DND-41 (cell line): Measurements from ENCODE around the gene UQCRFS1.

Experiments
- ATAC-seq: fragments of 200-7000 bp; cut with Tn5 transposase; 3 replicates; pipeline ENCODE4 v1.9.1; 2021; ENCODE audit warnings: low read depth; ENCODE audit not compliant: insufficient read depth
- DNase-seq: peaks from one replicate; pipeline ENCODE4 v3.0.0-alpha.2; 2020
- H2AFZ ChIP-seq: 2 replicates; pipeline ENCODE4 v1.6.0; 2012; ENCODE audit warnings: low read depth, low read length
- H3K27ac ChIP-seq: 2 replicates; pipeline ENCODE4 v1.5.1; 2012; ENCODE audit warnings: low read length, inconsistent platforms
- H3K27me3 ChIP-seq: fragments of 200-600 bp; sonication (generic); 2 replicates; pipeline ENCODE4 v1.6.0; 2012; ENCODE audit warnings: low read length, mild to moderate bottlenecking, inconsistent platforms; ENCODE audit not compliant: insufficient read depth, poor library complexity
- H3K36me3 ChIP-seq: 2 replicates; pipeline ENCODE4 v1.5.1; 2012; ENCODE audit warnings: low read length, inconsistent platforms; ENCODE audit not compliant: insufficient read depth
- H3K4me1 ChIP-seq: 2 replicates; pipeline ENCODE4 v1.5.1; 2012; ENCODE audit warnings: mild to moderate bottlenecking, low read length; ENCODE audit not compliant: insufficient read depth
- H3K4me2 ChIP-seq: 2 replicates; pipeline ENCODE4 v1.6.0; 2012; ENCODE audit warnings: mild to moderate bottlenecking, moderate library complexity, low read length, inconsistent platforms; ENCODE audit not compliant: insufficient read depth
- H3K4me3 ChIP-seq, 2 experiments: fragments of 200-600 bp in 1 of 2; shearing (Covaris generic) in 1 of 2; 2 replicates each; pipeline ENCODE4 v1.5.1; 2012 to 2016; ENCODE audit warnings: inconsistent platforms in 2 of 2, low read length in 2 of 2, mild to moderate bottlenecking in 2 of 2, low read depth in 1 of 2, moderate library complexity in 1 of 2
- H3K79me2 ChIP-seq: 2 replicates; pipeline ENCODE4 v1.6.0; 2012; ENCODE audit warnings: low read length, inconsistent platforms; ENCODE audit not compliant: insufficient read depth
- H3K9ac ChIP-seq: 2 replicates; pipeline ENCODE4 v1.6.0; 2012; ENCODE audit warnings: low read depth, mild to moderate bottlenecking, inconsistent platforms, low read length, moderate library complexity
- H3K9me3 ChIP-seq: 2 replicates; pipeline ENCODE4 v1.5.1; 2012; ENCODE audit warnings: low read length, moderate library complexity, mild to moderate bottlenecking, inconsistent platforms; ENCODE audit not compliant: insufficient read depth, severe bottlenecking
- H4K20me1 ChIP-seq: 2 replicates; pipeline ENCODE4 v1.6.0; 2012; ENCODE audit warnings: low read length; ENCODE audit not compliant: insufficient read depth
- CTCF ChIP-seq: IDR thresholded peaks from 2 replicates; pipeline ENCODE4 v1.5.1; 2012; ENCODE audit warnings: borderline replicate concordance, low read length, moderate library complexity, mild to moderate bottlenecking; ENCODE audit not compliant: poor library complexity, severe bottlenecking; ENCODE audit errors: extremely low read depth
- EZH2 ChIP-seq: IDR thresholded peaks from 3 replicates; pipeline ENCODE4 v1.6.1; 2012; ENCODE audit warnings: borderline replicate concordance, low read depth, mild to moderate bottlenecking, moderate library complexity, low read length, inconsistent platforms; ENCODE audit not compliant: severe bottlenecking

The UQCRFS1 gene

GRCh38 chr19:29193155-29193554 lies 19.8 kb downstream of the UQCRFS1 start:
- Histone ChIP-seq H3K27me3 (no peaks in the 10 kb centered on the region), H2AFZ (no peak overlapping the region)

GRCh38 chr19:29191005-29191404 lies 21.9 kb downstream of the UQCRFS1 start:
- ATAC-seq (no peak), DNase-seq (no peak)
- Histone ChIP-seq H3K4me3 (no peak overlapping the region), H3K9me3 (no peaks in the 10 kb centered on the region), H3K36me3 (no peaks in the 10 kb centered on the region), H4K20me1 (no peaks in the 10 kb centered on the region), H3K27me3 (no peaks in the 10 kb centered on the region), H3K79me2 (no peaks in the 10 kb centered on the region), H2AFZ (no peak overlapping the region), H3K9ac (no peak overlapping the region), H3K4me2 (no peak overlapping the region), H3K4me1 (0 out of 2 replicates have a peak, but pooled peaks cover 2% of the 10 kb centered on the region), H3K27ac (no peak overlapping the region)
- TF ChIP-seq EZH2 = no peak
- no peak for TF ChIP-seq CTCF

More at GRCh38 chr19:29193155-29193554, 19.8 kb downstream of the UQCRFS1 start:
- no peaks in the 10 kb centered on the region for H3K36me3 ChIP-seq
- no peak overlapping the region for H3K4me2 ChIP-seq
- no peaks in the 10 kb centered on the region for H3K79me2 ChIP-seq
- no peak overlapping the region for H3K9ac ChIP-seq
- H3K4me1 ChIP-seq = 0 out of 2 replicates have a peak, but pooled peaks cover 2% of the 10 kb centered on the region
- ATAC-seq (peak; percentile 45; the same call in 1 of the 3 replicates), DNase-seq (no peak)
- no peak overlapping the region for H3K4me3 ChIP-seq
- no peaks in the 10 kb centered on the region for H4K20me1 ChIP-seq
- no peaks in the 10 kb centered on the region for H3K9me3 ChIP-seq
- no peak for TF ChIP-seq CTCF
- no peak for TF ChIP-seq EZH2
- H3K27ac ChIP-seq = no peak overlapping the region

- H3K27me3 ChIP-seq = no peaks in the 10 kb centered on the region
- ATAC-seq (no peak), DNase-seq (no peak)
- H3K27ac ChIP-seq = no peak overlapping the region
- H3K79me2 ChIP-seq = no peaks in the 10 kb centered on the region
- TF ChIP-seq EZH2 (no peak), CTCF (no peak)
- no peaks in the 10 kb centered on the region for H3K9me3 ChIP-seq
- no peak overlapping the region; the same call in 1 of the 2 replicates for H2AFZ ChIP-seq
- 0 out of 2 replicates have a peak, but pooled peaks cover 2% of the 10 kb centered on the region for H3K4me1 ChIP-seq
- H3K9ac ChIP-seq = no peak overlapping the region
- no peak overlapping the region for H3K4me2 ChIP-seq
- no peak overlapping the region for H3K4me3 ChIP-seq
- H3K36me3 ChIP-seq = no peaks in the 10 kb centered on the region
- no peaks in the 10 kb centered on the region for H4K20me1 ChIP-seq
Measured at GRCh38 chr19:29189033-29189360, 24.0 kb downstream of the UQCRFS1 start.
